ENCODE measurements around the gene PLEKHB2.
"Not testable (repeated sequence)": the region's sequence is repeated elsewhere in the genome, so short reads cannot be mapped to it uniquely, and the experiment has no call there.

PLEKHB2 gene, protein sequence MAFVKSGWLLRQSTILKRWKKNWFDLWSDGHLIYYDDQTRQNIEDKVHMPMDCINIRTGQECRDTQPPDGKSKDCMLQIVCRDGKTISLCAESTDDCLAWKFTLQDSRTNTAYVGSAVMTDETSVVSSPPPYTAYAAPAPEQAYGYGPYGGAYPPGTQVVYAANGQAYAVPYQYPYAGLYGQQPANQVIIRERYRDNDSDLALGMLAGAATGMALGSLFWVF

DNA sequence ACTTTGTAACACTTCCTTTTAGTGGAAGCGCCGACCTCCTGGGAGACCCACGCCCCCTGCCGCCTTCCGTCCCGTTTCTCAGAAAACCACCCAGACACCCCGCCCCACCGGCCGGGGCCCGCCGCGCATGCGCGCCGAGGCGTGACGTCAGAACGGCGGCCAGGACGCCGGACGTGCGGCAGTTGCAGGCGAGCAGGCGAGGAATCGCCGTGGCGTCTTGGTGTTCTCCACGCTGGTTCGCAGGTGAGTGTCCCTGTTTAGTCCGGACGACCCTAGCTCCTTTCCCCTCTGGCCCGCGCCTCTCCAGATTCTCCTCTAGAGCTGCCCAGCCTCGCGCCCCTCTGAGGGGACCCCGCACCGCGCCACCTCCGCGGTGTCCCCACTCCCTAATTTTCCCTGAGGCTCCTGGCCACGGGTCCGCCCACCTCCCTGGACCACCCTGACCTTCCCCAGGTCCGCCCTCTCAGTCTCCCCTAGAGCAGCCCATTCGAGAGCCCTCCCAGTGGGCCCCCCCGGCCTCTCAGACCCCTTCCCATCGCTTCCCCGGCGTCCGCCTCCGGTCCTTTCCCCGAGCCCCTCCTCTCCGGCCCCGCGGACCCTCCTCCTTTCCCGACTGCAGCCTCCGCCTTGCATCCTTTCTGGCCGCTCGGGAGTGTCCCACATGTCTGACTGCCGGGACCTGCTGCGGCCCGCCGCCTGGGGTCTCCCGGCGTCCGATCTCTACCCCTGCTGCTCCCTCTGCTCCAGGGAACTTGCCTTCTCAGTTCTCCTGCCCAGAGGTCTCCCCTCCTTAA, at the start of gene PLEKHB2:
Gene PLEKHB2 (plus strand): TSS at position 181 of the 794 bp plus-strand sequence. CDS start 15,606 bp downstream, outside the sequence.
- peak; percentile 92 for DNase-seq

GRCh38 chr2:131056204-131056931, 48.8 kb upstream of the PLEKHB2 start:
- DNase-seq = no peak

DNA sequence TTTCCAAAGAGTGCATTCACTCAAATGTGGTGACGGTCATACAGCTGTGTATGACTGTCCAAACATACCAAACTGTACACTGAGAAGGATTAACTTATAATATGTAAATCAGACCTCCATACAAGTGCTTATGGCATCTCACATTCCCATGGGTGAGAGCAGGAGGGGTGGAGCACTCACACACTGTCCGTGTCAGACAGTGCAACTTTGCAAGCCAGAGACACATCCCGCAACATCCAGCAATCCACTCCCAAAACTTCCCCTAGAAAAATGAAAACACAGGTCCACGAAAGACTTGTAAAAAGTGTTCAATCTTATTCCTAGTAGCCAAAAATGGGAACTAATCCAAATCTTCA, 48.2 kb upstream of the PLEKHB2 start:
- DNase-seq = no peak

GRCh38 chr2:131058214-131058843, 46.8 kb upstream of the PLEKHB2 start:
- DNase-seq = no peak

DNA sequence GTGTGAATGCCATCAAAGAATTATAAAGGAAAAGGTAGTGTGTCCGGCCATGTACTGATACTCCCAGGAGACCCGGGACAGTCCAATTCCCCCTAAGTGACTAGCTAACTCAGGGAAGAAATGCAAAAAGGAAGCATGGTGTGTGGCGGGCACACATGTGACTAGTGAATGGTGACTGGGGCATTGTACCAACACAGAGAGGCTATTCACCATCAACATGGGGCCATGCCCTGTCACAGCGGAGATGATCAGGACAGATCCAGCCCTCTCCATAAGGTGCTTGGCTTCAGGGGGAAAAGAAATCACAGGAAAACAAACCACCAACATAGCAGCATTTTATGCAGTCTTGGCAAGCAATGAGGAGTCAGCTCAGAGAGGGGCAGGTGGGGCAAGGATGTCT, 46.2 kb upstream of the PLEKHB2 start:
- no peak for DNase-seq

DNA sequence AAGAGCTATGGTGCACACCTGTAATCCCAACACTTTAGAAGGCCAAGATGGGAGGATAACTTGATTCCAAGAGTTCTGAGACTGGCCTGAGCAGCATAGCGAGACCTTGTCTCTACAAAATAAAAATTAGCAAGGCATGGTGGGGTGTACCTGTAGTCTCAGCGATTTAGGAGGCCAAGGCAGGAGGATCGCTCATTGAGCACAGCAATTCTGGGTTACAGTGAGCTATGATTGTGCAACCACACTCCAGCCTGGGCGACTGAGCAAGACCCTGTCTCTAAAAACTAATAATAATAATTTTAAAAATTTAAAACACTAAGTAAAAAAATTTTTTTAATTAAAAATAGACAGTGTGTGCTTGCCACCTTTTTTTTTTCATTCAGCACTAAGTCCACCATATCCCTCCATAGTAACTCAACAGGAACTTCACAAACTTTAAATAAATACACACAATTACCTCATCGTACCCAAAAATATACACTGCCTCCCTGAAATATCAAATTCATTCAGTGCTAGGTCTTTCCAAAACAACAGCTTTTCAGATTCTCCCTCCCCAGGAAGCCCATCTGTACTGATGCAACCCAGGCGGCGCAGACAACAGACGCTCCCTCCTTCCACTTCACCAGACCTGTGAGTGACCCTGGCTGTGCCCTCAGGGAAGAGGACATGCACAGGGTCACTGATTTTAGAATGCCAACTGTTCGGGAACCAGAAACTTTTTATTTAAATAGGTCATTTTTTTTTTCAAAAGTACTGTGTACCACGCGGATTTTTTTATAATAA, 41.4 kb upstream of the PLEKHB2 start:
- DNase-seq = no peak

GRCh38 chr2:131064589-131065512, 40.3 kb upstream of the PLEKHB2 start:
- DNase-seq = no peak

- no peak for DNase-seq
Measured at GRCh38 chr2:131067465-131068125, 37.5 kb upstream of the PLEKHB2 start.

DNA sequence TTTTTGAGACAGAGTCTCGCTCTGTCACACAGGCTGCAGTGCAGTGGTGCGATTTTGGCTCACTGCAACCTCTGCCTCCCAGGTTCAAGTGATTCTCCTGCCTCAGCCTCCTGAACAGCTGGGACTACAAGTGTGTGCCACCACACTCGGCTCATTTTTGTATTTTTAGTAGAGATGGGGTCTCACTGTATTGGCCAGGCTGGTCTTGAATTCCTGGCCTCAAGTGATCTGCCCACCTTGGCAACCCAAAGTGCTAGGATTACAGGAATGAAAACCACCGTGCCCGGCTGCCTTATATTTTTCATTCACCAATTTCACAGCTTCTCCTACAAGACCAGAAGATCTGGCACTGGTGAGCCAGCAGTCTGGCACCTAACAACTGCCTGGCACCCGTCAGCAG, 37.0 kb upstream of the PLEKHB2 start:
- DNase-seq = not testable (repeated sequence)

DNA sequence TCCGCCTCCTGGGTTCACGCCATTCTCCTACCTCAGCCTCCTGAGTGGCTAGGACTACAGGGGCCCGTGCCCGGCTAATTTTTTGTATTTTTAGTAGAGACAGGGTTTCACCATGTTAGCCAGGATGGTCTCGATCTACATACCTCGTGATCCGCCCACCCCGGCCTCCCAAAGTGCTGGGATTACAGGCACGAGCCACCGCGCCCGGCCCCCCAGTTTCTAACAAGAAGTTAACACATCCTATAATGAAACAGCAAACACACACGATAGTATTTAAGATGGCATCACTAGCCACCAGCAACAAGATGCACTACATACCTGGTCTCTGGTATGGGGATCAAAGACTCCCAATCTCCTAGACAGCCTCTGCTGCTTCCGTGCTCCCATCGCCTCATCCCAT, 29.6 kb upstream of the PLEKHB2 start:
- not testable (repeated sequence) for DNase-seq

GRCh38 chr2:131076707-131077106, 28.4 kb upstream of the PLEKHB2 start:
- no peak for DNase-seq

GRCh38 chr2:131077182-131077846, 27.8 kb upstream of the PLEKHB2 start:
- no peak for DNase-seq

DNA sequence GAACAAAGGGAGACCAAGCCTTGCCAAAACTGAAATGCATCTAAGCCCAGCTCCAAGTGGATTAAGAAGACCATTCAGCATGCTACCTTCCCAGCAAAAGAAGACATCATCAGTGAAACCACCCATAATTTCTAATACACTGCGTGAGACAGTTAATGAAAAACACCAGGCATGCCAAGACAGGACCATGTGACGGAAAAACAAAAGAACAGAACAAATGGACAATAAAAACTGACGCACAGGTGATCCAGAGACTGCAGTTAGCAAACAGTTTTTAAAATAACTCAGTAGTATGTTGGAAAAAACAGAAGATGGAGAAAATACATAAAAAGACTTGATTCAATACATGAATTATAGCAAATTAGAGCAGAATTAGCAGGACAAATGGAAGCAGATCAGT, 27.2 kb upstream of the PLEKHB2 start:
- no peak for DNase-seq

DNA sequence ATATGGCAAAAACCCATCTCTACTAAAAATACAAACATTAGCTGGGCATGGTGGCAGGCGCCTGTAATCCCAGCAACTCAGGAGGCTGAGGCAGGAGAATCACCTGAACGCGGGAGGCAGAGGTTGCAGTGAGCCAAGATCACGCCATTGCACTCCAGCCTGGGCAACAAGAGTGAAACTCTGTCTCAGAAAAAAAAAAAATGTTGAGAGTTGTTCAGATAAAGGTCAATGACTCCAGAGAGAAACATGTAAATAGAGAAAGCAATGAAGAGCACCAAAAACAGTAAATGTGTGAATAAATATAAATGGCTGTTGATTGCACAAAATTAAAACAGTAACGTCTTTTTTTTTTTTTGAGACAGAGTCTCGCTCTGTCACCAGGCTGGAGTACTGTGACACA, 25.2 kb upstream of the PLEKHB2 start:
- DNase-seq = not testable (repeated sequence)

- DNase-seq = no peak
Measured at GRCh38 chr2:131081190-131081589, 23.9 kb upstream of the PLEKHB2 start.

- no peak for DNase-seq
Measured at GRCh38 chr2:131085646-131086045, 19.5 kb upstream of the PLEKHB2 start.

DNA sequence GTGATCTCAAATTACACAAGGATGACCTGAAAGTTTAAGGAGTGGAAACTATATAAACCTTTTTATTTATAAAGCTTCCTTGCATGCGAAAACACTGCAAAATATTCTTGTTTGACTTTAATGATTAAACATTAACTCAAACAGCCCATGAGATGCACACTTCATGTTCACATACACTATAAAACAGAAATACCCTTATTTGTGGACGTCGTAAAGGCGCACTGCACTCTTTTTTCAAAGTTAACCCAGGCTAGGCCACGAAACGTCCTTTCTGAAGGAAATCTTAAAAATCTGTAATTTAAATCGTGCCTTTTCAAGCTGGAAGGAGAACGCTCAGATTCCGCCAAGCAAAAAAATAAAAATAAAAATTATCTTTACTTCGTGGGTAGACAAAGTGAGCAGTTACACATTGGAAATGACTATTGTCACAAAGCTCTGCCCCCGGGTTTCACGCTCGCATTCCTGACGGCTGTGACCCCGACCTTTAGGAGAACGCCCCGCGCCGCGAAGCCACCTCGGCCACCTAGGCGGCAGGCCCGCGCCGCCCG, 12.6 kb upstream of the PLEKHB2 start:
- DNase-seq = no peak

- peak; percentile 88 for DNase-seq
Measured at GRCh38 chr2:131093006-131093695, 12.0 kb upstream of the PLEKHB2 start, which contains the start of gene FAM168B. TSS of gene FAM168B (minus strand) at chr2:131093460. CDS start at chr2:131082646, 10,814 bp downstream.

Measured in NCI-H82 (cell line).